ENCODE measurements around the gene DRAXIN.

- TF ChIP-seq, protein P1, sequence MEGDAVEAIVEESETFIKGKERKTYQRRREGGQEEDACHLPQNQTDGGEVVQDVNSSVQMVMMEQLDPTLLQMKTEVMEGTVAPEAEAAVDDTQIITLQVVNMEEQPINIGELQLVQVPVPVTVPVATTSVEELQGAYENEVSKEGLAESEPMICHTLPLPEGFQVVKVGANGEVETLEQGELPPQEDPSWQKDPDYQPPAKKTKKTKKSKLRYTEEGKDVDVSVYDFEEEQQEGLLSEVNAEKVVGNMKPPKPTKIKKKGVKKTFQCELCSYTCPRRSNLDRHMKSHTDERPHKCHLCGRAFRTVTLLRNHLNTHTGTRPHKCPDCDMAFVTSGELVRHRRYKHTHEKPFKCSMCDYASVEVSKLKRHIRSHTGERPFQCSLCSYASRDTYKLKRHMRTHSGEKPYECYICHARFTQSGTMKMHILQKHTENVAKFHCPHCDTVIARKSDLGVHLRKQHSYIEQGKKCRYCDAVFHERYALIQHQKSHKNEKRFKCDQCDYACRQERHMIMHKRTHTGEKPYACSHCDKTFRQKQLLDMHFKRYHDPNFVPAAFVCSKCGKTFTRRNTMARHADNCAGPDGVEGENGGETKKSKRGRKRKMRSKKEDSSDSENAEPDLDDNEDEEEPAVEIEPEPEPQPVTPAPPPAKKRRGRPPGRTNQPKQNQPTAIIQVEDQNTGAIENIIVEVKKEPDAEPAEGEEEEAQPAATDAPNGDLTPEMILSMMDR (IDR thresholded peaks at IDR 0.05): peak in 1 of 7 experiments; percentile 5
- no peak for TF ChIP-seq POLR2A (IDR thresholded peaks at IDR 0.05)
Measured at GRCh38 chr1:11664336-11665065, 27.0 kb upstream of the DRAXIN start.

All from body of pancreas (tissue), 4 donors.